CD4-positive, alpha-beta T cell treated with Interleukin-10 for 1 hour (primary cell): Measurements from ENCODE around the gene BAAT.
A peak's percentile ranks its signal among the peaks of the same experiment; 100 is the strongest.

ENCODE experiments used
- DNase-seq: peaks from one replicate; pipeline ENCODE4 v3.0.0-alpha.2; 2020

The BAAT gene

DNA sequence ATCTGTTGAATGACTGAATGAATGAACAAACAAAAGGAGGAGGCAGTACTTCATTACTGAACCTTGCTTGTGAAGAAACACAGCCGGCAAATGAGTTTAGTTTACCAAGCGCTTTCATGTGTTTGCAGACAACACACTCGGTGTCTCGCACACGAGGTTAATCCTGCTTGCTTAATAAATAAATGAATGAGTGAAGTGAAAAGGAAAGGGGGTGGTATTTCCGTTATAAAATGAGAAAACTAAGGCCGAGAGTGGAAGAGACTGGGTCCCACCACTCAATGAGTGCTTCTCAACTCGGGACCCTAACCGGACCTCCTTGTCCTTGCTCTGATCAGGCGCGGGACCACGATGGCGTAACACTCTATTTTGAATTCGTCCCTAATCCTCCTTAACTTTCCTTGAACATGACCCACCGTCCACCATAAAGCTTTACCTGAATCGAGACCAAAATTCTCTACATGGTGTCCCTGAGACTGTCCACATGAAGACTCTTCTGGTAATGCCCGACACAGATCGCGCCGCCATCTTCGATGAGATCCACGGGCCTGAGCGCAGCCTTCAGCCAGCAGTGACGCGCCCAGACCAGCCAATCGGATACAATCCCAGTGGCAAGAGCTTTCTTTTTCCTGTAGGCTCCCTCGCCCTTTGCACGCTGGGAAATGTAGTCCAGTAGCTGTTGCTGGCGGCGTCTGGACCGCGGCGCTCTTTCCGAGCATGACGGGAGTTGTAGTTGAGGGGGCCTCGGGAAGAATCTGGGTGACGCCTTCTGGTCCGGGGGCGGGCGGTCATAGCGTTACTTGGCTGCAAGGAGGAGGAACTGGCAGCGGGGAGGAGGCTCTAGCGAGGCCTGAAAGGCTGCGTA is 13.5 kb upstream of the BAAT start, which contains the start of the genes MRPL50 and ZNF189:
Gene MRPL50, minus strand, starts transcription at position 551 of the 862 bp plus-strand sequence. Its CDS starts 26 bp downstream, at position 525.
Gene ZNF189, plus strand, starts transcription at position 784 of the 862 bp plus-strand sequence. CDS start 306 bp downstream, outside the sequence.
- peak; percentile 99 for DNase-seq

DNA sequence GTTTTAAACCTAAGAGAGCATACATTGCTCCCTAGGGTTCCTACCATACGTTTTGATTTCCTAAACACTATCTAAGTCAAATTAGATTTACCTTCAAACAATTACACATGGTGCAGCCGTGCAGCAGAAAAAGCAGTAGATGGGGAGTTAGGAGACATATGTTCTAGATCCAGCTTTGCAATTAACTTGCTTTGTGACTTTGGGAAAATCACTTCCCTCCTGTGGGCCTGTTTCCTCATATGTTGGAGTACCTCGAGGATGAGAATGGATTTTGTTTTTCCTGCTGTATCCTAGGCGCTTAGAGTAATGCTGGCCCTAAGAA is 12.9 kb upstream of the BAAT start:
- no peak for DNase-seq

DNA sequence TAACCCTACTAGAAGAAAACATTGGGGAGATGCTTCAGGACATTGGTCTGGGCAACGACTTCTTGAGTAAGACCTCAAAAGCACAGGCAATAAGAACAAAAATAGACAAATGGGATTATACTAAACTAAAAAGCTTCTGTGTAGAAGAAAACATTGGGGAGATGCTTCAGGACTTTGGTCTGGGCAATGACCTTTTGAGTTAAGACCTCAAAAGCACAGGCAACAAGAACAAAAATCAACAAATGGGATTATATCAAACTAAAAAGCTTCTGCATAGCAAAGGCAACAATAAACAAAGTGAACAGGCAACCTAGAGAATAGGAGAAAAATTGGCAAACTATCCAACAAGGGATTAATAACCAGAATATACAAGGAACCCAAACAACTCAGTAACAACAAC is 9.9 kb upstream of the BAAT start:
- no peak for DNase-seq

DNA sequence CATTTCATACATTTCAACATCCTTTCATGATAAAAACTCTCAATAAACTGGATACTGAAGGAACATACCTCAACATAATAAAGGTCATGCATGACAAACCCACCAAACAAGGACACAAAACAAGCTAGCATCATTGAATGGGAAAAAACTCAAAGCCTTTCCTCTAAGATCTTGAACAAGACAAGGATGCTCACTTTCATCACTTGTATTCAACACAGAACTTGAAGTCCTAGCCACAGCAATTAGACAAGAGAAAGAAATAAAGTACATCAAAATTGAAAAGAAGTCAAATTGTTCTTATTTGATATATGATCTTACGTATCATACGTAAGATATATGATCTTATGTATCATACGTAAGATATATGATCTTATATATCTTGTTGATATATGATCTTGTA is 8.3 kb upstream of the BAAT start:
- no peak for DNase-seq

DNA sequence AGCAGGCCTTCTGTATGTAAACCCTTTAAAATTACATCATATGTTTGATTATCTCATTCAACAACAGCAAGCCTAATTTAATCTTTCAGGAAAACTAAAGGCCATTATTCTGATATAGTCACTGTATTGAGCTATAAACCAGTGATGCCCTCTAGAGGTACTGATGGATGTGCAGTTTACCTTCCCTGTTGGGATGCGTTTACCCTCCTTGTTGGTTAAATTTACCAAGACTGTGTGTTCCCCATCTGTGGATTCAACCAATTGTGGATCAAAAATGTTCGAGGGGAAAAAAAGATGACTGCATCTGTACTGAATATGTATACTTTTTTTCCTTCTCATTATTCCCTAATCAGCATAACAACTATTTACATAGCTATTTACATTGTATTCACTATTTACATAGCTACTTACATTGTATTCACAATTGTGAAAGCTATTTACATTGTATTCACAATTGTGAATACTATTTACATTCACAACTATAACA is 3.7 kb upstream of the BAAT start:
- DNase-seq, result no peak

DNA sequence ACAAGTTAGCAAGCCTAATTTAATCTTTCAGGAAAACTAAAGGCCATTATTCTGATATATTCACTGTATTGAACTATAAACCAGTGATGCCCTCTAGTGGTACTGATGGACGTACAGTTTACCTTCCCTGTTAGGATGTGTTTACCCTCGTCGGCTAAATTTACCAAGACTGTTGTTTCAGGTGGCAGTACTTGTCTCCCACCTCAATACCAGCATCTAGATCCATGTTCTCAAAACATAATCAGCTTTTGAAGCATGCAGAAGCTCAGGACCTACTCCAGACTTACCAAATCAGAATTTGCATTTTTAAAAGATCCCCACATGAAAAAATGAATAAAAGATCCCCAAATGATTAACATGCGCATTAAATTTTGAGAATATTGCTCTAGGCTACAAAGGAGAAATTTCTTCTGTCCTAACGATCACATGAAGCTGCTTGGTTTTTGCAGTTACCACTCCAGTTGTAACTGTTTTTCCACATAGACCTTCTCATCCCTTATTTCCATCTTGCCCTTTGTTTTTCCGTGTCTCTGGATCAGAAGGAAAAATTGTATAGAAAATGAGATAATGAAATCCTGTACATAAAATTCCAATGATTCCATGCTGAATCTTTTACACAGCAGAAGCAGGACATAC is 3.2 kb upstream of the BAAT start:
- DNase-seq, result peak; percentile 49

DNA sequence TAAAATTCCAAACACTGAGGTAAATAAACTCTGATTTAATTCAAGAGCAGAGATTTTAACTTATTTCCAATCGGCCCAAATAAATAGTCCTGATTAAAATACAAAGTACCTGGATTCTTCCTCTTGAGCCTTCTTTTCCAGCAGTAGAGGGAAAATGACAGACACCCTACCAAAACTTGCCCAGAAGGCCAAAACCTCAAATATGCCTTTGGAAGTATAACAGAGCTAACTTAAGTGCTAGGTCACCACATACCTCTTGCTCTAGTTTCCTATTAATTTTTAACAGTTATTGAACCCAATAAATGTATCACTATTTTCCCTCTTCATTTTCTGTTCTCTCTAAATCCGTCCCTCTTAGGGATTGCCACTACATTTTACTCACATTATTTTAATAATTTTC is 1.4 kb downstream of the BAAT start:
- no peak for DNase-seq

DNA sequence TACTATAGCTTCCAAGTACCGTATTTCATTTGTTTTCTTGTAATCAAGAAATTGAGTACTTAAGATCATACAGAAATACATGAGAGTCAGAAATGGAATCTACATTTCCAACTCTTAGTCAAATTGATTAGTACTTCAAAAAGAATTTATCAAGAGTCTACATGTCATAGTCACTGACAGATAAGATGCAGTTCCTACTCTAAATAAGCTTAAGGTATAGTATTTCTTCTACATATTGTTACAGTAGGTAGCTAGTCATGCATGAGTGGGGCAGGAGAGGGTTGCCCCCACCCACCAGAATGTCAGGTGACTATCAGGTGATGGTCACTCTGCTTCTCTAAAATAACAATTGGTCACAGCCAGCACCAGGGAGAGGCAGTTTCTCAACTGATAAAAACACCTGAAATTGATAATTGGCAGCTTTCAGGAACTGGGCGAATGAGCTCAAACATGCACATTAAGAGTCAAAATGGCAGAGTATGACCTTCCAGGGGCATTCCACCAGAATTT is 2.9 kb downstream of the BAAT start:
- DNase-seq, result no peak

DNA sequence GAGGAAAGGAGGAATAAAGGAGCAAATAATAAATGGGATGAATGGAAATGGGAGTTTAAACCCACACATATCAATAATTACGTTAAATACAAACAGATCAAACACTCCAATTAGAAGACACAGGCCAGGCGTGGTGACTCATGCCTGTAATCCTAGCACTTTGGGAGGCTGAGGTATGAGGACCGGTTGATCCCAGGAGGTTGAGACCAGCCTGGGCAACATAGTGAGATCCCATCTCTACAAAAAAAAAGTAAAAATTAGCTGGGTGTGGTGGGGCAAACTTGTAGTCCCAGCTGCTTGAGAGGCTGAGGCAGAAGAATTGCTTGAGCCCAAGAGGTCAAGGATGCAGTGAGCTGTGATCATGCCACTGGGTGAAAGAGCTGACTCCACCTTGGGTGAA is 3.7 kb downstream of the BAAT start:
- DNase-seq, result no peak

DNA sequence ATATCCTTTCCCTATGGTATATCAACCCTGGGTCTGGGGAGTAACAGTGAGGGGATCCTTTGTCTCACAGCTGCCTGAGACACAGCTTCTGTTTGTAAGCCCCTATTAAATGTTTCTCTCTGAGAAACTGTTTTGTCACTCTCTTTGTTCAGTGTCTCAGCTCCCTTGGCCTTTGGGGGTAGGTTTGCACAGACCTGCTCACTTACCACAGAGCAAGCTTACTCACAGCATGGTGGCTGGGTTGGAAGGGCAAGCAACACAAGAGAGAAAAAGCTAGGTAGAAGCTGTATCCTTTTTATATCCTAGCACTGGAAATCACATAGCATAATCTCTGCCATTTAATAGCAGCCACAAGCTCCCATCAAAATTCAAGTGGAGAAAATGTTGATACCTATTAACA is 4.5 kb downstream of the BAAT start:
- DNase-seq, result no peak

DNA sequence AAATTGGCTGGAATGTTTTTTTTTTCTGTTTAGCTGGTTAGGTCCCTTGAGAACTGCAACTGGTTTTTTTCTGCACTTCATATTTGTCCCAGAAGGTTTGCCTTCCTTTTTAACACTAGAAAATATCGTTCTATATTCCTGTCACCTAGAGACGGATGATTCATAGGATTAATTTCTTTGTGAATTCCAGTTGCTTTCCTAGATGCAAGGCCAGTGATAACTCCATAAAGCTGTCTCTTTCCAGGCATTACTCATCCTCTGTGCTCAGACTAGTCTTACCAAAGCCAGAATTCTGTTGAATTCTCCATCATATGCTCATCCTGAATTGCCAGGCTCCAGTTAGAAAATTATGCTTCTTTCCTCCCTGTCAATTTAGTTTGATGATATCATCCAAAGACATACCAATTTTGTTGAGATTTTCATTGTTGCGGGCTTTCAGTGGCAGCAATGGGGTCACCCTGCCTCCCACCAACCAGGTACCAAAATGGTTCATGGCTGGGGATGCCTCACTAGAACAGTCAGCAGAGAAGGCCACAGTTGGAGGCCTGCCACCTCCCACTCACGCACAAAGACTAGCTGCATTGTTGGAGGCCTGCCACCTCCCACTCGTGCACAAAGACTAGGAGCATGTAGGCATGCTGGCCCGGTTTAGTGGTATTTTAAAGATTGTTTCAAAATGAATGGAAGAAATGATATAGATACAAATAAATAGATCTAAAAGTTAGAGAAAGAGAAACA is 8.5 kb downstream of the BAAT start:
- DNase-seq, result no peak

DNA sequence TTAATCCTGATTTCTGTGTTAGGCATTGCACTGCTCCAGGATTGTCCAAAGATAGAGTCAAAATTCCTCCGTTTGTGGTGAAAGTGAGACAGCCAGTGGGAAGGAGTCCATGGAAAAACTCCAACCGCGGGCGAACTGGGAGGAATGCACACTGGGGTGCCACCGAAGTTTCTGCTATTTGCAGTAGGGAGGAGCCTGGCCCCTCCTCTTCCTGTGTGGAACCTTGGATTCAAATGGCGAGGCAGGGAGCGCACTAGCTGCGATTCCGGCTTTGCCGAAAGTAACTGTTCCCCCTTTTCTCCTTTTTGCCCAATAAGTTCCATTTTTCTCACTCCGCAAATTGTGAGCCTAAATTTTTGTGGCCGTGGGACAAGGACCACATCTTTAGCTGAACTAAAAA is 9.3 kb downstream of the BAAT start:
- DNase-seq, result no peak

DNA sequence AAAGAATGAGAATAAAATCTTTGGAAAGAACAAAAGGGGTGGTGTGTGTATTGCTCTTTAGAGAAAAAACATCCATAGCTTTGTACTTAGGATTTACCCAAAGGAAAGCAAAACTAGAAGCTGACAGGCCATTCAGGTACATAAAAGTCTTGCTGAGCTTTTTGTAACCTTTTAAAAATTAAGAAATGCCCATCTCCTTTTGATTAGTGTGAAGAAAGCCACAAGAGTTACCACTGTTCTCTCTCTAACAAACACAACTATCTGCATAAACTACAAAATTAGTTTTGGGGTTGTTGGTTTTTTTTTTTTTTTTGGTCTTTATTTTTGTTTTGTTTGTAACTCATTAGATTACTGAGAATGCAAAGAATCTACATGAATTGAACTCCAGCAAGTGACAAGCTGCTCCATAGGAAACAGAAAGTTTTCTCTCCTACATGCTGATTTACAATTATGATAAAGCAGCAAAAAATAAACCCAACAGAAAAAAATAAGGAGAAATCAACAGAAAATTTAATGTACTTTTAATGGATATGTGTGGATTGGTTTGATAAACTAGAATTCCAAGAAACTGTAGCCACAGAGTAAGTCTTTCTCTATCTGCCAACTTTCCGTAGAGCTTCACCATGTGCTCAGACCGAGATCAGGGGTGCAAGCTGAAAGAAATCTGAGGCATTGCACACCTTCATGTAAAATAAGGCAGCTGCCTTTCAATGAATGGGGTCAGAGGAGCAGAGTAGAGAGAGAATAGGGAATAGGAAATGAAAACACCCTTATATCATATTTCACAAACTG is 12.3 kb downstream of the BAAT start:
- no peak for DNase-seq

DNA sequence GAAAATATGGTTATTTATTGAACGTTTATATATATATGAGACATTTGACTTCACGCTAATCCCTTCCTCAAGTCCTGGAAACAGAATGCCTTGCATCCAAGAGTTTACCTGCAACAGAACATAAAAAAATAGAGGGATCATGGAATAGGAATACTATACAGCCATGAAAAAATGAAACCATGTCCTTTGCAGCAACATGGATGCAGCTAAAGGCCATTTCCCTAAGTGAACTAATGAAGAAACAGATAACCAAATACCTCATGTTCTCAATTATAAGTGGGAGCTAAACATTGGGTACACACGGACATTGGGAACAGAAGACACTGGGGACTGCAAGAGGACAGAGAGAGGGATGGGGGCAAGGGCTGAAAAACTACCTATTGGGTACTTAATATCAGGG is 13.0 kb downstream of the BAAT start:
- no peak for DNase-seq

DNA sequence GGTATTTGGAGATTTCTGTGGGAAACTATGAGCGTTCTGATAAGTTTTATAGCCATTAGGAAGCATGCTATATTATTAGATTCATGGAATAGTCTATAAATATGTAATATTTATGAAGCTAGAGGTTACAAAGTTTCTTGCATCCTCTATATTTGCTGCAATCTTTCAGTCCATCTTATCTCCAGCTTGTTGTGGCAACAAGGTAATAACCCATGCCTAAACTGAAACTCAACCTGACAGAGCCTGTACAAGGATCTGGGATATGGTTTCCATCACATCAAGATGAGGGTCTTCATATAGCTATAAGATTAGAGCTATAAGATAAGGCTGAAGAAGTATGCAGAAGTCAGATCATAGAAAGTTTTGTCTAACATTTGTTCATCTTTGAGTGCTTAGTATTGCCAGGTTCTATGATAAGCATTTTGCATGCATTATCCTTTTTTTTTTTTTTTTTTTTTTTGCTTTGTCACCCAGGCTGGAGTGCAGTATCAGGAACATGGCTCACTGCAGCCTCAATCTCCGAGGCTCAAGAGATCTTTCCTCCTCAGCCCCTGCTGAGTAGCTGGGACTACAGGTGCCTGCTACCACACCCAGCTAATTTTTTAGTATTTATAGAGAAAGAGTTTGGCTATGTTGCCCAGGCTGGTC is 14.8 kb downstream of the BAAT start:
- DNase-seq, result no peak

DNA sequence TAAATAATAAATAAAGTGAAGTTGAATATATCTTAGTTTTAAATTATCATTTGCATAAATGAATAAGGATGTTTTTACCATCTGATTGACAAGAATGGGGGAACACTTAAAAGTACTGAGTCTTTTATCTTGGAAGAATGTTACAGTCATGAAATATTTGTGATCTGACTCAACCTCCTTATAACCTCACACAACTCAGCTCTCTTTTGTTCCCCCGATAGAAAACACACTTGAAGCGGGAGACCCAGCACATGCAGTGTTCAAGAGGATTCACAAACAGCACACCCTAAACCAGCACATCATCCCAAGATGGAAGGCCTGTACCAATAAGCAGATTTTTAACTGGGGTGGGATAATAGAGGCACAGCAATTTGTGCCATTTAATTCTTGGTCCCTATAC is 15.5 kb downstream of the BAAT start:
- DNase-seq, result no peak

DNA sequence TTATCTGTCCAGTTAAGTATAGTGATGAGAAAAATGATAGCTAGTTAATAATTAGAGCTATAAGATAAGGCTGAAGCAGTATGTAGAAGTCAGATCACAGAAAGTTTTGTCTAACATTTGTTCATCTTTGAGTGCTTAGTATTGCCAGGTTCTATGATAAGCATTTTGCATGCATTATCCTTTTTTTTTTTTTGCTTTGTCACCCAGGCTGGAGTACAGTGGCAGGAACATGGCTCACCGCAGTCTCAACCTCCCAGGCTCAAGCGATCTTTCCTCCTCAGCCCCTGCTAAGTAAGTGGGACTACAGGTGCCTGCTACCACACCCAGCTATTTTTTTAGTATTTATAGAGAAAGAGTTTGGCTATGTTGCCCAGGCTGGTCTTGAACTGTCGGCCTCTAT is 17.5 kb downstream of the BAAT start:
- no peak for DNase-seq

DNA sequence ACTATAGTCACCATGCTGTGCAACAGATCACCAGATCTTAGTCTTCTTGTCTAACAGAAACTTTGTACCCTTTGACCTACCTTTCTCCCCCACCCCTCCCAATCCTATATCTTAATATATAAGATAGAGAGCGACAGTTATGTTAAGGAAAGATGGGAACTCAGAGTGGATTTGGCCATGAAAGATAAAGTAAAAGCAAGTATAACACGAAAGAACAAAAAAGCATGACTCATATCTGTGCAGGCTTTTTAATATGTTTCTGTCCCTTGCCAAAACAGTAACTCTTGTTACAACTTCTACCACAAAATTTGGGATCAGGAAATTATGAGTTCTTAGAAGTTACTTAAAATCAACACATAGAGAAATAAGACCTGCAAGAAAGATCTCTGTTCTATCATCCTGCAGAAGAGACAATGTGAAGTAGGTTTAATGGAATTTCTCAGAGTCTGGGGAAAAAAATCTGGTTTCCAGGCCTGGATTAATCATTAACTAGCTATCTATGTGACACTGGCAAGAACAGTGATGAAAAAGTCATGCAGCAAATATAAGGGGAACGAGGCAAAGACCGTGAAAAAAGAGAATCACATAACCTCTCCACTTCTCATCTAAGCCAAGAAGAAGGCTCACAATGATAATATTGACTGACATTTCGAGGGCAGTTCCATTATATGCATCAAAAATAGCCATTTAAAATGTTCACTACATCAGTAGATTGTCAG is 18.6 kb downstream of the BAAT start:
- no peak for DNase-seq

DNA sequence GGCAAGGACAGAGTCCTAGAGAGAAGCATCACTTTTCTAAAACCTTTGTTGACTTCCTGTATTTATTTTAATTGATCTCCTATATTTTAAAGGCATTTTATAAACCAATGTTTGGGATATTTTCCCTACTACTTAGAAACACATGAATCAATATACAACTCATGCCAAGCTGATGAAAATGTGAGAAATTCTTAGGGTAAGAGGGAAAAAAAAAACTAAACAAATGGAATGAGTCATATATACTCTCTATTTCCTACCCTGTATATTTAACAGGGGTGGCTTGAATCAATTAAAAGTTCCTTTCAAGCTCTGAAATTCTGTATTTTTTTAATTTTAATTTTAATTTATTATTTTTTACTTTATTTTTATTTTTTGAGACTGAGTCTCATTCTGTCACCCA is 19.6 kb downstream of the BAAT start:
- no peak for DNase-seq

DNA sequence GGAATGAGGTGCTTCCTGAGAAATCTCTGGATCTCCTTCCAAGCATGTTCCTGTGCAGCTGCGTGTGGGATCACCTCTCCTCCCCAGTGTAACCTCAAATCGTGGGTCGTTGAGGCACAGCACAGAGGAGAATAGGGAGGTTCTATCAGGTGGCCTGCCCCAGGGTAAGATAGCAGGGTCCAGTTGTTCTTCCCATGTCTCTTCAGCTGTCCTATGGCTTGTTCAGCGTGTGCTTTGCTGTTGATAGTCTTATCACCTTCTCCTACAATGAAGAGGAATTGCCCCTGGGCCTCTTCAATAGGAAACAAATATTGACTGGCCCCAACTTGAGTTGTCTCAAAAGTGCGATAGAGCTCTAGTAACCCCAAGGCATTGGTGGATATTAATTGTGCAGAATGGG is 22.4 kb downstream of the BAAT start:
- DNase-seq, result no peak

DNA sequence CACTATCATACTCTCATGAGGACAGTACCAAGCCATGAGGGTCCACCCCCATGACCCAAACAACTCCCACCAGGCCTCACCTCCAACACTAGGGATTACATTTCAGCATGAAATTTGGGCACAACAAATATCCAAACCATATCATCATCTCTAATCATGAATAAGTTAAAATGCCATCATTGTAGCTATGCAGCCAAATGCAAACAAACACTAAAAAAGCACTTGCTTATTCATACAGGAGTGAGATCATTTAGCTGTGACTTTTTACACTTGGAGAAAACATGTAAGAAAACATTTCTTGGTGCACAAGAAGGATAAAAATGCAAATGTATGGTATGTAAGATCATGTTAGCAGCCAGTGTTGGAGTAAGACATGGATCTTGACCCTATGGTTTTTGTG is 24.2 kb downstream of the BAAT start:
- no peak for DNase-seq
